ENCODE measurements around the gene COL5A1.

Gene COL5A1

DNA sequence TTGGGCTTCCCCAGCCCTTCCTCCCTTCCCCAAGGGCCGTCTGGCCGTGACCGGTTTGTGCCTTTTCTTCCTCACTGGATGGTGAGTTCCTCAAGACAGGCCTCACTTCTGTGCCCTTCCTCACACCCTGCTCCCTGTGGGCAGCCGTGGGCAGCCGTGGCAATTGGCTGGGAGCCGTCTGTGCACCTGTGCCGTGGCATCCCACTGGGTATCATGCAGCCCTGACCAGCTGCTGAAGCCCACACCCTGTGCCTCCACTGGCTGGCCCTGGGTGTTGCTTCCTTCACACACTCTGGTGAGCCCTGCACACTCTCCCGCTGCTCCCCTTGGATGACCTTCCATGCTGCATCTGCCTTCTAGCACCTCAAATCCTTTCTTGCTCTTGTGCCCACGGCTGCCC is 100.2 kb downstream of the COL5A1 start:
- no peak for DNase-seq (ENCODE audit: low read depth in 2 of 2)

DNA sequence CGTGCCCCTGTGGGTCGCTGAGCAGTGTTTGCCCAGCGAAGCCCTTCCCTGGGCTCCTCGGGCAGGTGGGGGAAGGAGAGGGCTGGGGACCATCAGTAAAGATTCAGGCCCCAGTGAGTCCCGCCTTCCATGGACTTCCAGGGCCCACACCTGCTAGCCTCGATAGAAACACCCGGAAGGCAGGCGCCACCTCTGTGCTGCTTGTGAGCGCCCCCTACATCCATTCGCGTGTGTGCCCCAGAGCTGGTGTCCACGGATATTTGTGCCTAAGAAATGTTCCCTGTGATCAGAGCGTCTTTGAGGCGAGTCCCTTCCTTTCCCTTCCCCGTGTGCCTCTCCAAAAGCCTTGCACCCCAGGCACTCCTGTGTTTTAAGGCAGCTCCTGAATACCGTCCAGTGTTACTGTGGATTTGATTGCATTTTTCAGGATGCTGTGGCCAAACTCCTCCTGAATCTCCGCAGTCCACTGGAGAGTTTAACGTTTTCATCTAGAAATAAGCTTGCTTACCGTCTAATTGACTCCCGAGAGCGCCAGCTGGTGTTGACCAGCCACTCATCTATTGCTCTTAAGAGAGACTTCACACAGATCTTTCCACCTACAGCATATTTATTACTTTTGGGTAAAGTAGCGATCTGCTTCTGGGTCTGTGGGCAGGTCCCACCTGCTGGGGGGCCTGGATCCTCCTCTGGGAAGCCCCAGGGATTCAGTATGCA is 101.4 kb downstream of the COL5A1 start:
- no peak for DNase-seq (ENCODE audit: low read depth in 2 of 2)

DNA sequence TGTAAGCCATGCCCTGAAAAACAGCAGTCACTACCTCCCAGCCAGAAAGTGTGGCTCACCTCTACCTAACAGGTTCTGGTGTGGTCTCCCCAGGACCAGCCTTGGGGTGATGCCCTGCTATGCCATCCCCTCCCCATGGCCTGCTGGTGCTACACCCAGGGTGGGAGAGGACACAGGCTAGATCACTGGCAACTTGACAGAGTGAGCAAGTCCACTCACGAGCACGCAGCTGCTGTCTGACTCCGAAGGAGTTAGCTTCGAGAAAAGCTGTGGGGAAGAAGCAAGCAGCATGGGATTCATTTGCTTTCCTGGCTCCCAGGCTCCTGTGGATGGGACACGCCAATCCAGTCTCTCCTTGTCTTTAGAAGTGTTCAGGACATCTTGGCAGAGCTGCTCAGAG is 102.2 kb downstream of the COL5A1 start:
- DNase-seq (ENCODE audit: low read depth in 2 of 2): no peak

DNA sequence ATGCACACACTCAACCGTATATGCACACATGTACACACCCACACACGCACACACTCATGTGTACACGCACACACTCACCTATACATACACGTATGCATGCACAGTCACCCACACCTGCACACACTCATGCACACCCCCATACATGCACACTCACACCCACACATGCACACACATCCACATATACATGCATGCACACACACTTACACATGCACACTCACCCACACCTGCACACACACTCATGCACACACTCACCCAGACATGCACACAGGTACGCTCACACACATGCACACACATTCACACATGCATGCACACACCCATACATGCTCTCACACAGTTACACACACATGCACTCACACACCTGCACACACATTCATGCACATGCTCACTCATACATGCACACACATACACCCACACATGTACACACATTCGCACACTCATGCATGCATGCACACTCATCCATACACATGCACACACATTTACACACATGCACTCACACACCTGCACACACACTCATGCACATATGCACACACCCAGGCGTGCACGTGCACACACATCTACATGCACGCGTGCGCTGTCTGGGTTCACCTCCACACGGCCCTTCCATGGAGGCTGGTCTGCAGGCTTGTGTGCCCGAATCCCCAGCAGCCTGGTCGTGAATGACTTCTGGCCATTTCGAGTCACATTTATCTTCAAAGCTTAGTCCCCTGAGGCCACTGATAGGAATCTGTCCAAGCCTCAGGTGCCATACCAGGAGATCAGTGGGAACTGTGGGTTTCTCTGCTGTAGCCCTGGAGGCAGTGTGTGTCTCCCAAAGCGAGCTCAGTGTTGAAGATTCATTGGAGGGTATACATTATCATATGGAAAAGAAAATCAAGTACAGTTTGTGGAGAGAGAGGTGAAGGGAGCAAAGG is 103.0 kb downstream of the COL5A1 start:
- no peak for DNase-seq (ENCODE audit: low read depth in 2 of 2)

DNA sequence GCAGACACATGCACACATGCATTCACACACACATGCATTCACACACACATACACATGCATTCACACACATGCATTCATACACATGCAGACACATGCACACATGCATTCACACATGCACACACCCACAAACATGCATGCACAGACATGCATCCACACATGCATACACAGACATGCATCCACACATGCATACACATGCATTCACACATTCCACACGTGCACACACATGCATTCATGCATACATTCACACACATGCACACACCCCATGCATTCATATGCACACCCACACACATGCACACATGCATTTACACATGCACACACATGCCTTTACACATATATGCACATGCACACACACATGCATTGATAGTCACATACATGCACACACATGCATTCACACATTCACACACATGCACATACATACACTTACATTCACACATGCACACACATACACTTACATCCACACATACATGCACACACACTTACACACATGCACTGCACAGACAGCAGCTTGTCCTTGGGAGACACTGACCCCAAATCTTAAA is 106.4 kb downstream of the COL5A1 start:
- DNase-seq (ENCODE audit: low read depth in 2 of 2): no peak

DNA sequence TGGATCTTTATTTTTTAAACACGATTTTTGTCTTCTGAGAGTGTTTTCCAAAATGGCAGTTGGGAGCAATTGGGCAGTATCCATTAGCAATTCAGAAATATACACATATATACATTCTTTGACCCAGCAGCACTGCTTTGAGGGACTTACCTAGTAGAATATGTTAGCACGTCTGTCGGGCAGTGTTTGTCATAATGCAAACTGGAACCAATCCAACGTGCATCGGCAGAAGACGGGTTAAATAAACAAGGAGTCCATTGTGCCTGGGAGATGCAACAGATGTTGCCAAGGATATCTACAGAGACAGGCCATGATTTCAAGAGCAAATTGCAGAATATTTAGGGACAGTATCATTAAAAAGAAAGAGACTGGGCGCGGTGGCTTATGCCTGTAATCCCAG is 107.0 kb downstream of the COL5A1 start:
- no peak for DNase-seq (ENCODE audit: low read depth in 2 of 2)

DNA sequence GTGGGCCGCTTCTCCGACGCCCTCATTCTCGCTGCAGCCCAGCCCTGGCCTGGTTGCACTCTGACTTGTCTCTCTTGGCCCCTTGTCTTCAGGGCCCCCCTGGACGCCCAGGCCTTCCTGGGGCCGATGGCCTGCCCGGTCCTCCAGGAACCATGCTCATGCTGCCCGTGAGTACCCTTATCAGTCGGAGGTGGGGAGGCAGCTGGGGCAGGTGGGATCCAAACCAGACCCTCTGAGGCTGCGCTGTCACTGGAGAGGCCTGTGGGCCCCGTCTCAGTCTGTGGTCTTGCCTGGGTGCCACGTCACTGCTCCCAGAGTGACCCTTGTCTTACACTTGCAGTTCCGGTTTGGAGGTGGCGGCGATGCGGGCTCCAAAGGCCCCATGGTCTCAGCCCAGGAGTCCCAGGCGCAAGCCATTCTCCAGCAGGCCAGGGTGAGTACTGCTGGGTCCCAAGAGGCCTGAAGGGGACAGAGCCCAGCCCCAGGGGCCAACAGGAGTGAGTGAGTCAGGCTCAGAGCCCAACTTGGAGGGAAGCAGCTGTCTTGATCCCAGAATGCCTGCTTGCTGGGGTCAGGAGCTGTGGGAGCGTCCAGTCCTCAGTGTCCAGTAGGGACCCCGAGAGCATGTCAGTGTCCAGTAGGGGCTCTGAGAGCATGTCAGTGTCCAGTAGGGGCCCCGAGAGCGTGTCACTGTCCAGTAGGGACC is 109.0 kb downstream of the COL5A1 start:
- DNase-seq (ENCODE audit: low read depth in 2 of 2): no peak

DNA sequence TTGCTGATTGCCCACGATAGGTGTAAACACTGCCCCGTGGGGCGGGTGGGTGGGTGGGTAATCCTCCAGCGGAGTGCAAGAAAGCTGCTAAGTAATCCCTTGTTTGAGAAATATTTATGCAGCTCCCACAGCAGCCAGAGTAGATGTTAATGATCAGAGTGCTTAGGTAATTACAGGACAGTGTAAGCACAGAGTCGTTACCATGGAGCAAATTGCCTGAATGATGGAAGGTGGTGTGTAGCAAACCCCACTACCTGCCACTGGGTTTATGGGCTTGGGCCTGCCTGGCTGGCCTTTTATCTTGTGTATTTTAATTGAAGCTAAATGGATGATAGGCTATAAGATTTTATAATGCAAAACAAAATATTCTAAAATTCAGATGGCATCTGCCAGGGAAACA is 110.0 kb downstream of the COL5A1 start:
- no peak for DNase-seq (ENCODE audit: low read depth in 2 of 2)

DNA sequence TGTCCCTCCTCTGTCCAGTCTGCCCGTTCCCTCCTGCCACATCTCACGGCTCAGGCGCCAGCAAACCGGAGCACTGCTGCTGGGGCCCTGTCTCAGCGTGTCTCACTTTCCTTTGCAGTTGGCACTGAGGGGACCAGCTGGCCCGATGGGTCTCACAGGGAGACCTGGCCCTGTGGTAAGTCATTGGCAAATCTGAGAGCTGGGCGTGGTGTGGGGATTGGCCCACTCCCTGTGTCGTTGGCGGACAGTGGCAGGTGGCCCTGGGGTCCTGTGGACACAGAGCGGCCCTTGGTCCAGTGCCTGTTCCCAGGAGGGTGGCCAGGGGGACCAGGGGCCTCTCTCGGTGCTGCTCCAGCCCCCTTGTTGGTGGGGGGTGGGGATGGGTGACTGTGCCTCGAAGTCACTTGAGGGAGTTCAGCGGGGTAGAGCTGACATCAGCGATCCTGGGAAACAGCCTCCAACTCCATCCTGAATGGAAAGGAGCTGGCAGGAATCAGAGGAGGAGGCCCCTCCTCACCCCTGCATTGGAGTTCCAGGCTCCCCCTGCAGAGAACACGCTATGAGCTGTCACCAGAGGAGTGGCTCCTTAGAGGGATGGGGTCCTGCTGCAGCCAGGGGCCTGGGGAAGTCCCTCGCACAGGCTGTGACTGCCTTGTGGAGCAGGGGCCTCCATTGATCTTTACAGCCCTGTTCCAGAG is 111.0 kb downstream of the COL5A1 start:
- no peak for DNase-seq (ENCODE audit: low read depth in 2 of 2)

DNA sequence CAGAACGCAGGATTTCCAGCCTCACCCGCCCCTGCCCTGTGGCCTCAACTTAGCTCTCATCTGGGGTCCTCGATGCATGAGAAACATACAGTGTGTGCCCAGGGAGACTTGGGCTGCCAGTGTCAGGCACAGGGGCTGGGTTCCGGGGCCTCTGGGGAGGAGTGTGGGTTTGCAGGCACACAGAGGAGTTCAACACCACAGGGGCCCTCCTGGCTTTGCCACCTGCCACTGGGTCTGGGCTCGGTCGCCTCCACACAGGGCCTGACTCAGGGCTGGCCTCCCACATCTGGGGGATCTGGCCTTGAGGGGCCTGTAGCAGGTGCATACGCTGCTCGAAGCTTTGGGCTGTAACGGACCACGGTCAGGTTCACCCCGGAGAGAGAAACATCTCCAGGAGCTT is 111.6 kb downstream of the COL5A1 start:
- DNase-seq (ENCODE audit: low read depth in 2 of 2): no peak

DNA sequence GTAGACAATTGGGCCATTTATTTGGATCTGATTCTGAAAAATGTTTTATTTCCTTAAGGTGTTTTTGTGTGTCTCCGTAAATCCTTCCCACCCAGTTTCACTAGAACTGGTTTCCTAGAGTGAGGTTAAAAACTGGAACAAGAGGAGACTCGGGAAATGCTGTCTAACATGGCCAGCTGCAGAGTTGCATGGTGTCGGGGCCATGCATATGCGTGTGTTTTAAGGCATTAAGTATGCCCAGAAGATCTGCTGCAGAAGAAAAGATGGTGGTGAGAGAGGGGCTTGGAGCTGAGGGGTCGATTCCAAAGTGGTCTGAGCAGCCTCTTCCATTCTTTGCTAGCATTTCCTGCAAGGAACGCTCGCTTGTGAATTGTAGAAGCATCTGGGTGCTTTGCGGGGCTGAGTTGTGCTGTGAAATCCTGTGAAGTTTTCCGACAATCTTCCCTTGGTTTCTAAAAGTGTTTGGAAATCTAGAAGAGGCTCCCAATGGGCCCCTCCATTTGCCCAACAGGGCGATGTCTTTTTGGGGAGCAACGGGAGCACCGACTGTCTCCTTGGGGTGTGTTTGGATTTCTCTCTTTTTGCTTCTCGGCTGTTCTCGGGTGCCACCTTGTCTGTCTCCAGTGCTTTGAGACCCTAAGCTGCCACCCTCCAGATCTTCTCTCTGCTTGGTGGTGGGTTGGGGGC is 113.8 kb downstream of the COL5A1 start:
- DNase-seq (ENCODE audit: low read depth in 2 of 2): no peak

DNA sequence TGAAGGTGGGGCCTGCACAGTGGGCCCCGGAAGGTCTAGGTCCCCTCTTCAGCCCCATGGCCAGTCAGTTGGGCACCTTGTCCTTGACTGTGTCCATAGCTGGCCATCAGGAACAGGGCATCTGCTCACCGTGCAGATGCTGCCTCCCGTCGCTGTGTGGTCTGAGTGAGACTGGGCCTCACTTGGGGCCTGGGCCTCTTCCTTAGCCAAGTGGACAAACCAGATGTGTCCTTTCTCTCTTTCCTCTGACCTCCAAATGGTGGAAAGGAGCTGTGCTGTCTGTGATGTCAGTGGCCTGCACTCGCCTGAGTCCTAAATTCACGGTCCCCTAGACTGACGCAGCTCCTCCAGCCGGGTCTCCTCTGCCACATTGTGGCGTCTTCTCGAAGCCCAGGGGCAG is 114.5 kb downstream of the COL5A1 start:
- no peak for DNase-seq (ENCODE audit: low read depth in 2 of 2)

DNA sequence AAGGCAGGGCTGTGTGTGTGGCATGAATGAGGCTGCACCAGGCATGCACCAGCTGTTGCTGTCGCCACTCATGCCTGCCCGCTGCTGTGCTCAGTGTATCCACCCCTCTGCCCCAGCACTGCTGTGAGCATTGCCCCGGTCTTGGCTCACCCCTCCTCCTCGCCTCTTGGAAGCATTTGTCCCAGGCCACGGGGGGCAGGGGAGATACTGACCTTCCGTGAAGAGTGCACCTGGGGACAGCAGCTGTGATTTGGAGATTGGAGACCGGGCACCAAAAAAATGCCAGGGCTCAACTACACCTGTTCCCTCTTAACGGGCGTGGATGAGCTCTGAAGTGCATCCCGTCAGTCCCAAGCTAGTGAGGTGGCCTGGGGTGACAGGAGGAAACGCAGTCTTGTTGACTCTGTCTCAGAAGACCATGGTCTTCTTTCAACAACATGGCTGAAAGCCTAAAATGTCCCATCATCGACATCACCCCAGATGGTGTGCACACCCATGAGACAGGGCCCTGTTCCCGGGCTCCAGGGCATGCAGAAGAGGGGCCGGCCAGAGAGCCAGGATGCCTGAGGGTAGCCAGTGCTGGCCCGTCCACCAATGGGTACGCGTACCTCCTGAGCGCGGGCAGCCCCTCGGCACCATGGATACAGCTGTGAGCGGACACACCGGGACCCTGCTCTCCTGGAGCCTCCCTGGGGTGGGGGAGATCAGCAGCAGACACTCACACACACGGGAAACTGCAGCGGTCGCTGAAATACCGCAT is 115.8 kb downstream of the COL5A1 start:
- DNase-seq (ENCODE audit: low read depth in 2 of 2): no peak

DNA sequence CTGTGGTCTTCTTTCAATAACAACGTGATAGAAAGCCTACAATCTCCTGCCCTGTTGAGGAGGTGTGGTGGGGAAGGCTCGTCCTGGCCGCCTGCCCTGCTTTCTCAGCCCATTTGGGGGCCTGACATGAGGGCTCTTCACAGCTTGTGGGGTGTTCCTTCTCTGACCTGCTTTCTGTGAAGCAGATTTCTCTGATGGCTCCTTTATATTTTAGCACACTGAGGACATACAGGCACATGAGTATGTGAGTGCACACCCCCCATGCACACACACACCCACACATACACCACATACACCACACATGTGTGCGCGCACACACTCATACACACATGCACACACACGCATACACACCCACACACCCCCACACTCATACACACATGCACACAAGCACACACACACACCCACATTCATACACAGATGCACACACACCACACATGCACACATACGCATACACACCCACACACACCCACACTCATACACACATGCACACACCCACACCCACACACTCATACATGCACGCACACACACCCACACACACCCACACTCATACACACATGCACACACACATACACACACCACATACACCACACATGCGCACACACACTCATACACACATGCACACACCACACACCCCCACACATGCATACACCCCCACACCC is 117.5 kb downstream of the COL5A1 start:
- DNase-seq (ENCODE audit: low read depth in 2 of 2): no peak

DNA sequence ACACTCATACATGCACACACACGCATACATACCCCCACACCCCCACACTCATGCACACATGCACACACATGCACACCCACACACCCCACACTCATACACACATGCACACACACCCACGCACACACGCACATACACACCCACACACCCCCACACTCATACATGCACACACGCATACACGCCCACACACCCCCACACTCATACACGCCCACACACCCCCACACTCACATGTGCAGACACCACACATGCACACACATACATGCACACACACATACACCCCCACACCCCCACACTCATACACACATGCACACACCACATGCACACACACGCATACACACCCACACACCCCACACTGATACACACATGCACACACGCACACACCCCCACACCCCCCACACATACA is 118.3 kb downstream of the COL5A1 start:
- DNase-seq (ENCODE audit: low read depth in 2 of 2): no peak

DNA sequence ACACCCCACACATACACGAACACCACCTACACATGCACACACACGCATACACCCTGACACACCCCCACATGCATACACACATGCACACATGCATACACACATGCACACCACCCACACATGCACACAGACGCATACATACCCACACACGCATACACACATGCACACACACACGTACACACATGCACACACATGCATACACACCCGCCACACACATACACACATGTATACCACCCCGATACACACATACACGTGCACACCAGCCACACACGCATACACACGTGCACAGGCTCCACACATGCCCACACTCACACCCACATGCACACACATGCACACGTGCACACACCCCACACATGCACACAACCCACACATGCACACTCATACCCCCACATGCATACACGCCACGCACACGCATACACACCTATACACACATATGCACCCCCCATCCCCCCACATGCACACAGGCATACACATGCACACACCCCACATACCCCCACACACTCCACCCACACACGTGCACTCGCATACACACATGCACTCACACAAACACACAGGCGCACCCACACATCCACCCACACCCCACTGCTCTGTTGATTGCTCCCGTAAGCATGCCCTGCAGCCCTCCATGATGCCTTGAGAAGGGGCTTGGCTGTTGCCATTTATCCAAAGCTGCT is 119.3 kb downstream of the COL5A1 start:
- DNase-seq (ENCODE audit: low read depth in 2 of 2): no peak

DNA sequence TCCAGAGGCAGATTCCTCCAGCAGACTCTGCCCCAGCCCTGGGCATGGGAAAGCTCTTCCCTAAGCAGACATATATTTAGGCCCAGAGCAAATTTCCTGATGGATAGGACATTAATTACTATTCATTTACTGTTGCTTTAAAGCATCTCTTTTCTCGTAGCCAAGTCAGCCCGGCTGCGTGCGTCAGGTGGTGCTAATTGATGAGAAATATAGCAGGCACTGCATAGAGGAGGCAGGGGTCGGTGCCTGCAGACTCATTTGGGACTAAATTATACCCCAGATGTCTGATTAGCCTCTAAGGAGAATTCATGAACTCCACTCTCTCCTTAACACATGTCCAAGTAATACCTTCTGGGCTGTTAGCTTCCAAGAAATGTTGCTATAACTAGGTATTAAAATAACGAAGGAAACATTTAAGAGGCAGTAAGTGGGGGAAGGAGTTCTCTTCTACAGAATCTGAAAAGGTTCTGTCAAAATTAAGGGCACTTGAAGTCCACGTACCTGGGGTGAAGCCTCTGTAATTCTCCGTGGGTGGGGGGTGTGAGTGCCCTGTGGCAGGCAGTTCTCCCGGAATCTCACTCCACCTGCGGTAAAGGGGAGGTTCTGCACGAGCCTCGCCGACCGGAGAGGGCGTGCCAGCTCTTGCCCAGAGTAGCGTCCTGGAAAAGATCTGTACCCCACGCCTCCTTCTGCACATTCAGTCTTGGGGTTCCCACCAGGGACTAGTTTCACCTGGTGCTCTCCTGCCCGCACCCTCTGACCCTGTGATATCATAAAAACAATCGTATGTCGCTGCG is 123.1 kb downstream of the COL5A1 start:
- DNase-seq (ENCODE audit: low read depth in 2 of 2): no peak

DNA sequence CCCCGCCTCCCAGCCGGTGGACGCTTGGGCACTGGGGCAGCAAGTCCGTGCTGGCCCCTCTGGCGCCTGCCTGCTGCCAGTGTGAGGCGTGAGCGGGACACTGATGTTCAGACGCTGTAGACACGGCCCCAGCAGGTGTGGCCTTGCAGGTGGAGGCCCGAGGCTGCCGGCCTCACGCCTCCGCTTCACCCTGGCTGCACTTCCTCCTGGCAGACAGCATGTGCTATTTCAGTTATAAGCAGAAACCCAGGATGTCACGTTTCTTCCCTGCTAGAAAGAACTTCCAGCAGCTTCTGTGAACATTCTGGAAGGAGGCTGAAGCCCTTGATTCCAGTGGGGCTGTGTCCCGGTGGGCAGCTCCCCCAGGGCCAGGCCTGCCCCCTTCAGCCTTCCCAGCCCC is 124.2 kb downstream of the COL5A1 start:
- DNase-seq (ENCODE audit: low read depth in 2 of 2): no peak

Measured in stimulated activated CD8-positive, alpha-beta memory T cell treated with anti-CD3 and anti-CD28 coated beads, Interleukin-2, amount 100 ng/mL, for 48 hours (primary cell).